ENCODE measurements around the gene EHMT2.
"Not testable (repeated sequence)": the region's sequence is repeated elsewhere in the genome, so short reads cannot be mapped to it uniquely, and the experiment has no call there.

EHMT2 gene

DNA sequence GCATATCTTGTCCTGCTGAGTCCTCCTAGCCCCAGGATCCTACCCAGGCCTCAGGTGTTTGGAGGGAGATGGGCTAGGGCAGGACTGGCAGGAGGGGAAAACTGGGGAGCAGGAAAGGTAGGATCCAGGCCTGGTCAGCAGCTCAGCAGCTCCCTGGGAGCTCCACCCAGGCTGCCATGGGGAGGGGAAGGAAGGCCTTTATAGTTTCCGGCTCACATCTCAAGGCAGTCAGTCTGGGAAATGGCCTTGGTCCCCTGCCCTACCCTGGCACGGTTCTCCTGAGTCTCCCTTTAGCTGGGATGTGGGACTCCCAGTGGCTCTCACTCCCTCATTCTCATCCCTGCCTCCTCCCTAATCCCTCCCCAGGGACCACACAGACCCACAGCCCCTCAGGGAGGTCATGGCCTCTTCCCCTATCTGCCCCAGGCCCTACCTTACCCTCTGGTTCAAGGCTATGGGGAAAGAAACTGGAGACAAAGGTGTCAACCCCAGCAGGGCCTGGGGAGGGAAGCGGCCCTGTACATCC, 20.3 kb downstream of the EHMT2 start:
- H3K9me3 ChIP-seq (ENCODE audit: control insufficient read depth, insufficient read depth, low read length), result no peaks in the 10 kb centered on the region
- H3K36me3 ChIP-seq (ENCODE audit: insufficient read depth, low read length), result peaks cover 5% of the 10 kb centered on the region; the same call in 1 of the 2 replicates
- H3K9ac ChIP-seq (ENCODE audit: low read depth, low read length), result no peak overlapping the region
- no peaks in the 10 kb centered on the region; the same call in 1 of the 2 replicates for H3K4me1 ChIP-seq (ENCODE audit: insufficient read depth, low read length)

DNA sequence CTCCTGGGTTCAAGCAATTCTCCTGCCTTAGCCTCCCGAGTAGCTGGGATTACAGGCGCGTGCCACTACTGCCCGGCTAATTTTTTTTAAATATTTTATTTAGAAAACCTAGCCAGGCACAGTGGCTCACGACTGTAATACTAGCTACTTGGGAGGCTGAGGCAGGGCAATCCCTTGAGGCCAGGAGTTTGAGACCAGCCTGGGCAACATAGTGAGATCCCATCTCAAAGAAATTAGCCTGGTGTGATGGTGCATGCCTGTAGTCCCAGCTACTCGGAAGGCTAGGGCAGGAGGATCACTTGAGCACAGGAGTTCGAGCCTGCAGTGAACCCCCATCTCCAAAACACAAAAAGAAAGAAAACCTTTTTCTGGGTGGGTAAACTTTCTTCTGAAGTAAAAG, 21.1 kb downstream of the EHMT2 start:
- Histone ChIP-seq H3K36me3 (ENCODE audit: insufficient read depth, low read length) (peaks cover 2% of the 10 kb centered on the region; the same call in 1 of the 2 replicates), H3K4me1 (ENCODE audit: insufficient read depth, low read length) (peaks cover 3% of the 10 kb centered on the region; the same call in 1 of the 2 replicates), H3K9me3 (ENCODE audit: control insufficient read depth, insufficient read depth, low read length) (no peaks in the 10 kb centered on the region), H3K9ac (ENCODE audit: low read depth, low read length) (no peak overlapping the region)

DNA sequence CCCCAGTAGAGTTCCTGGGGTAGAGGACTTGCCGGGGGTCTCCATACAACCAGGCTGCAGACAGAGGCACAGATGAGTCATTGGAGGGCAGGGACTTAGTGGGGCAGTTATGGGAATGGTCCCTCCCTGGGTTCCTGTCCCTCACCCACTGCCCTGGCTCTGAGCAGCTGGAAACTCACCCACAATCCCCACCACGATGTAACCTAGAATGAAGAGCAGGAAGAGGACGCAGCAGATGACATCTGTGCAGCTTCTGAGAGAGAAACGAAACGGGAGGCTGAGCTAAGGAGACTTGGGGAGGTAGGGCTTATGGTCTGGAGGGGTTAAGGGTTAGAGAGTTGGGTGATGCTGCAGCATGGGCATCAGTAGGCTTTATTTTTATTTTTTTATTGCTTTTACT, 21.6 kb downstream of the EHMT2 start:
- Histone ChIP-seq H3K4me1 (ENCODE audit: insufficient read depth, low read length) (peaks cover 8% of the 10 kb centered on the region; the same call in 1 of the 2 replicates), H3K9ac (ENCODE audit: low read depth, low read length) (no peak overlapping the region), H3K9me3 (ENCODE audit: control insufficient read depth, insufficient read depth, low read length) (no peaks in the 10 kb centered on the region), H3K36me3 (ENCODE audit: insufficient read depth, low read length) (no peaks in the 10 kb centered on the region)

DNA sequence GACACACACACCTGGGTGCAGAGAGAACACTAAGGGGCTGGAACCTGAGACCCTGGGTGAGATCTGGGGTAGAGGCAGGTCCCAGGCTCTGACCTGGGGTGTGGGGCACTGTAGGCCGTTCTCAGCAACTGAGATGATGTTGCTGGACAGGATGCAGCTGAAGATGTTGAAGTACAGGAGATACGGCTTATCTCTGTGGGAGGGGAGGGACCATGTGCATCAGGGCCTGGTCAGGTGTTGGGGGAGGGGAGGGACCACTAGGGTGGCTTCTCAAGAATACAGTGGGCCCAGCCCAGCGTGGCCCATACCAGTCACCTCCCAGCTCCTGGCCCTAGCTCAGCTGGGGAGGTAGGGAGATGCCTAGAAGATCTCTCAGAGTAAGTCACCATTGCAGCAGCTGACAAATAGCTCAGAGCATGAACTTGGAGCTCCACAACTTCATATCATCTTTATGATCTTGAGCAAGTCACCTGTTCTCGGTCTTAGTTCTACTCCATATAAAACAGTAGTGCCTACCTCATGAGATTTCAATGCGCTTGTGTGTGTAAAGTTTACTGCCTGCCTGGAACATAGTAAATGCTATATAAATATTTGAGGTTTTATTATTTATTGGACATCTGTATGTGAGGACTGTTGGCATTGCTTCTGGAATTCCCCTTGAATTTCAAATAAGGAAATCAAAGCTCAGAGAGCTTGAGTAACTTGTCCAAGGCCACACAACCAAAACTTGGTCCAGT, 22.5 kb downstream of the EHMT2 start:
- H3K9me3 ChIP-seq (ENCODE audit: control insufficient read depth, insufficient read depth, low read length), result no peaks in the 10 kb centered on the region
- H3K9ac ChIP-seq (ENCODE audit: low read depth, low read length), result no peak overlapping the region
- no peaks in the 10 kb centered on the region for H3K36me3 ChIP-seq (ENCODE audit: insufficient read depth, low read length)
- H3K4me1 ChIP-seq (ENCODE audit: insufficient read depth, low read length), result peaks cover 10% of the 10 kb centered on the region; the same call in 1 of the 2 replicates

DNA sequence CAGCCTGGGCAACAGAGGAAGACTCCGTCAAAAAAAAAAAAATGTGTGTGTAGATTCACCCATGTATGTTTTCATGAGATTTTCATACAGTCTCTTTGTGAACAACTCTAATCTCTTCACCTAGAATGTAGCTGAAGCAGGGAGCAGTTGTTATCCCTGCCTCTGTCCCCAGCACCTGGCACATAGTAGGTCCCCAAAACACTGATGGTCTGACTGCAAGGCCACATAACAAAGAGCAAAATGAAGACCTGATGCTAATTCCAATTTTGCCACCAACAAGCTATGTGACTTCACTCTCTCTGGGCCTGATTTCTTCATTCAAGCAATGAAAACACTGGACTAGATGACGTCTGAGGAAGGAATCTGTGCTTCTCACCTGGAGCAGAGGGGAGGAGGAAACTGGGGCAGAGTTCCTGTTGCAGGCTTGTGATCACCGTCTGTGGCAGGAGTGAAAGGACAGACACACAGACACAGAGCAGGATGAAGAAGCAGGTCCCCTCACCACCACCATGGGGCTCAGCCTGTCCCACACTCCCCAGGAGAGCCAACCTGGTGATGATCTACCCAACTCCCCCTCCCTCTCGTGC, 23.3 kb downstream of the EHMT2 start:
- Histone ChIP-seq H3K36me3 (ENCODE audit: insufficient read depth, low read length) (no peaks in the 10 kb centered on the region), H3K9me3 (ENCODE audit: control insufficient read depth, insufficient read depth, low read length) (no peaks in the 10 kb centered on the region), H3K4me1 (ENCODE audit: insufficient read depth, low read length) (peaks cover 10% of the 10 kb centered on the region; the same call in 1 of the 2 replicates), H3K9ac (ENCODE audit: low read depth, low read length) (no peak overlapping the region)

DNA sequence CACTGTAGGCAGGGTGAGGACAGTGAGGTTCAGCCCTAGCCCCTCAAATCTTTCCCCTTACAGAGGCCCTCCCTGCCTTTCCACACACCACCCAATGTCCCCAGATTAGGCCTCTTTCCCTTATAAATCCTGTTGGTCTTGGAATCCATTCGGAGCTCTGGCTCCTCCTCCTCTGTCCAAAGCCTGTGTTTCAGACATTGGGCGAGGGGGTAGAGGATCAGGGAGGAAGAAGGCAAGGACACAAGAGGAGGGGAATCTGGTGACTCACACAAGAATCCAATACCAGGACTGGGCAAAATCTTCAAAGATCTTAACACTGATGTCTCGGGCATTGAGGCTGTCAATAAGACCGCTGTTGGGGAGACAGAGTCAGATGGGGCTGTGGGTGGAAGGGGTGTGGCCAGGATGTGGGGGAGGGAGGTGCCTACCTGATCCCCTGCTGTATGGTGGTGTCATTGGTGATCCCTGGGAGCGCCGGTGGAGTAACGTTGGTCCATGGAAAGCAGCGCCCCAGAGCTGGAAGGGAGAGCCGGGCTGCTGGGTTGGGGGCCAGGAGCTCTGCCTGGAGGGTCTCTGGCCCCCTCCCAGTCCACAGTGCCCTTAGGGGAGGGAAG, 26.3 kb downstream of the EHMT2 start:
- Histone ChIP-seq H3K9me3 (ENCODE audit: control insufficient read depth, insufficient read depth, low read length) (no peaks in the 10 kb centered on the region), H3K4me1 (ENCODE audit: insufficient read depth, low read length) (peaks cover 10% of the 10 kb centered on the region; the same call in 1 of the 2 replicates), H3K9ac (ENCODE audit: low read depth, low read length) (no peak overlapping the region; the same call in 1 of the 2 replicates), H3K36me3 (ENCODE audit: insufficient read depth, low read length) (no peaks in the 10 kb centered on the region)

DNA sequence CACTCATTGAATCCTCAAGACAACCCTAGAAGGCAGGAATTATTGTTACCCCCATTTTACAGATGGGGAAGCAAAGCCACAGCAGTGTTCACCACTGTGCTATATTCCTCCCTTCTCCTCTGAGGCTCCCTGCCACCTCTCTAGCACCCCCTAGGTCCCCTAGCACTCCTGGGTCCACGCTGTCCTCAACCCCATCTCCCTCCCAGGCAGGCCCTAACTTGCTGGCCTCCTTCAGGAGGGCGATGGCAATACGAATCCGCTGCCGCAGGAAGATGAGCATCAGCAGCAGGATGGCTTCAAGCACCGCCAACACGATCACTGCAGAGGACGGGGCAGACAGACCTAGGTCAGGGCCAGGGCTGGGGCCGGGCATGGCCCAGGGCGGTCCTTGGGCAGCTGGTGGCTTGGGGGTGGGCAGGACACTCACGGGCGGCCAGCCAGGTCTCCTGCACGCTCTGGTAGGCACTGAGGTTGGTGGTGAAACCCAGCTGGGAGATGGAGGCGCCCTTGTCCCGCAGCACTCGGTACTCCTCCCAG, 27.0 kb downstream of the EHMT2 start:
- Histone ChIP-seq H3K9me3 (ENCODE audit: control insufficient read depth, insufficient read depth, low read length) (no peaks in the 10 kb centered on the region), H3K9ac (ENCODE audit: low read depth, low read length) (no peak overlapping the region), H3K36me3 (ENCODE audit: insufficient read depth, low read length) (no peaks in the 10 kb centered on the region), H3K4me1 (ENCODE audit: insufficient read depth, low read length) (peaks cover 10% of the 10 kb centered on the region; the same call in 1 of the 2 replicates)

DNA sequence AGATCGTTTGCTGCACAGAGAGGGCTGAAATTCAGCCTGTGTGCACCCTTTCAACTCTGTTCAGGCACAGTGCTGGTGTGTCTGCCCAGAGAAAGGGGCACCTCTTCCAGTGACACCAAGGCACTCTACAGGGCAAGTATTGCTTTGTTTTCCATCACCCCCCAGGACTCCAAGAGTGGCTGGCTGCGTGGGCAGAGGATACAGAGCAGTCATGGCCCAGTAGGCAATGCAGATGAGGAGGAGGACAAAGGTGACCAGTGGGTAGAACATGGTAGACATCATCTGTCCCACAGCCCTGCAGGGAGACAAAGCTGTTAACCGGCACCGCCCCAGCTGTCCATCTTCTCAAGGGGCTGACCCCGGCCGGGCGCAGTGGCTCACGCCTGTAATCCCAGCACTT, 28.2 kb downstream of the EHMT2 start:
- no peaks in the 10 kb centered on the region for H3K9me3 ChIP-seq (ENCODE audit: control insufficient read depth, insufficient read depth, low read length)
- no peak overlapping the region for H3K9ac ChIP-seq (ENCODE audit: low read depth, low read length)
- no peaks in the 10 kb centered on the region for H3K36me3 ChIP-seq (ENCODE audit: insufficient read depth, low read length)
- H3K4me1 ChIP-seq (ENCODE audit: insufficient read depth, low read length), result peaks cover 10% of the 10 kb centered on the region; the same call in 1 of the 2 replicates

DNA sequence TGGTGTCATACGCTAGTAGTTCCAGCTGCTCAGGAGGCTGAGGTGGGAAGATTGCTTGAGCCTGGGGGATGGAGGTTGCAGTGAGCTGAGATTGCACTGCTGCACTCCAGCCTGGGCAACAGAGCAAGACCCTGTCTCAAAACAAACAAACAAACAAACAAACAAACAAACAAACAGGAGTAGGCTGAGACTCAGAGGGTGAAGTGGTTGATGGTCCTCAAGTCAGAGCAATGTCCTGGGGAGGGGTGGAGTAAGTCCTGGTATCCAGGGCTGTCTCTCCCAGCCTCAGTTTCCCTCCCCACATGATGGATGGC, 28.9 kb downstream of the EHMT2 start:
- not testable (repeated sequence) for H3K9me3 ChIP-seq (ENCODE audit: control insufficient read depth, insufficient read depth, low read length); H3K4me1 ChIP-seq (ENCODE audit: insufficient read depth, low read length); H3K36me3 ChIP-seq (ENCODE audit: insufficient read depth, low read length); H3K9ac ChIP-seq (ENCODE audit: low read depth, low read length)

DNA sequence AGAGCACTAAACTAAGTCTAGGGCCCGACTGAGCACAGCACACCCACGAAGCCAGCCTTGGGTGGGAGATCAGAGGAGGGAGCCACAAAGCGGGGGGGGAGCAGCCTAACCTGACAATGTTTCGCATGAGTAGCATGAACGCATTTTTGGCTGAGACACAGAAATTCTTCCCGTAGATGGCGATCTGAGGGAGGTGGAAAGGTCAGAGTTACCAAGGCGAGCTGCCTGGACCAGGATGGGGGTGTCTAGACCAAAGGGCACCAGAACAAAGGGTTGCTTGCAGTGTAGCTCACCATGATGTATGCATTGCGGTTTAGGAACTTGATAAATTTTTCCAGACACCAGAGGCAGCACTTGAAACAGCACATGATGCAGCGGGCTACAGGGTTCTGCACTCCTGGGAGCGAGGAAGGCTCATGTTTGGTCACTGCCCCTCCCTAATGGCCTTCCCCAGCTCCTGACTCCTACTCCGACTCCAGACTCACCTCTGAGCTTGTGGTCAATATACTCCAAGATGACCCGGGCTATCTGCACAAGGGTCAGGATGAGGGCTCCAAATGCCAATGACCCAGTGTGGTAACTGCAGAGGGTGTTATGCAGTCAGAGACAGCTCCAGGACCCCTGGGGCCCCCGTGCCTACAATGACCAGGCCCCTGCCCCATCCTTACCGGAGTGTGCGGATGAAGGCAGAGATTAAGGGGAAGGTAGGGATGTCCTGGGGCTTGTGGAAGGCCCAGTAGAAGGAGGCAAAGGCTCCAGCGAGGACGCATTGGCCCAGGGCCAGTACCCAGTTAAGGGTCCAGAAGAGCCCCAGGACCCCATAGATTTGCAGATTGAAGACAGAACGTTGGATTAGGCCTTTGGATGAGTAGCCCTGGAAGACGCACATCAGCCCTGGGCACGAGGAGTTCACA, 32.0 kb downstream of the EHMT2 start:
- no peak overlapping the region for H3K9ac ChIP-seq (ENCODE audit: low read depth, low read length)
- H3K9me3 ChIP-seq (ENCODE audit: control insufficient read depth, insufficient read depth, low read length), result no peaks in the 10 kb centered on the region
- no peaks in the 10 kb centered on the region for H3K4me1 ChIP-seq (ENCODE audit: insufficient read depth, low read length)
- no peaks in the 10 kb centered on the region for H3K36me3 ChIP-seq (ENCODE audit: insufficient read depth, low read length)

DNA sequence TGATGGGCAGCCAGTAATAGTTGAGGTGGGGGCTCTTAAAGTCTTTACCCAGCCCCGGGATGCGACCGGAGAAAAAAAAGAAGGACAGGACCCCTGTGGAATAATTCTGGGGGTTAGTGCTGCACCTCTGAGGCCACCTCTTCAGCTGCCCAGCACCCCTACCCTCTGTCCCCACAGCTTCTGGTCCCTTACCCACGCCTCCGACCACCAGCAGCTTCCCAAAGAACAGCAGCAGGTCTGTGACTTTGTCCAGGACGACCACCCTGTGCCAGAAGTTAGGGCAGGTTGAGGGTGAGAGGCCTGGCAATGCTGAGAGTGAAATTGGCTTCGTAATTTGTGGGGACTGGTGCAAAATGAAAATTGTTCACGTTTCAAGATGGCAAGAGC, 32.7 kb downstream of the EHMT2 start:
- H3K9ac ChIP-seq (ENCODE audit: low read depth, low read length), result no peak overlapping the region
- H3K36me3 ChIP-seq (ENCODE audit: insufficient read depth, low read length), result no peaks in the 10 kb centered on the region
- no peaks in the 10 kb centered on the region for H3K4me1 ChIP-seq (ENCODE audit: insufficient read depth, low read length)
- H3K9me3 ChIP-seq (ENCODE audit: control insufficient read depth, insufficient read depth, low read length), result no peaks in the 10 kb centered on the region

DNA sequence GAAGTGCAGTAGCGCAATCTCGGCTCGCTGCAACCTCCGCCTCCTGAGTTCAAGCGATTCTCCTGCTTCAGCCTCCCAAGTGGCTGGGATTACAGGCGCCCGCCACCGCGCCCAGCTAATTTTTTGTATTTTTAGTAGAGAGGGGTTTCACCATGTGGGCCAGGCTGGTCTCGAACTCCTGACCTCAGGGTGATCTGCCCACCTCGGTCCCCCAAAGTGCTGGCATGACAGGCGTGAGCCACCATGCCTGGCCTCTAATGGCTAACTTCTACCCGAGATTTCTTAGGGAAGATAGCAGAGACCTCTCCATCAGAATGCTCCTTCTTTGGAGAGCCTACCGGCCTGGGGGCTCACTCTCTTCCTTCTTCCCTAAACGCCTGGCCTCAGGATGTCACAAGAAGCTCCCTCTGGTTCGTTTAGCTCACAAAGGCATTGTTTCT, 33.4 kb downstream of the EHMT2 start:
- H3K9ac ChIP-seq (ENCODE audit: low read depth, low read length), result peak overlapping the region; percentile 55; the same call in 1 of the 2 replicates
- H3K36me3 ChIP-seq (ENCODE audit: insufficient read depth, low read length); H3K9me3 ChIP-seq (ENCODE audit: control insufficient read depth, insufficient read depth, low read length); H3K4me1 ChIP-seq (ENCODE audit: insufficient read depth, low read length): not testable (repeated sequence)

DNA sequence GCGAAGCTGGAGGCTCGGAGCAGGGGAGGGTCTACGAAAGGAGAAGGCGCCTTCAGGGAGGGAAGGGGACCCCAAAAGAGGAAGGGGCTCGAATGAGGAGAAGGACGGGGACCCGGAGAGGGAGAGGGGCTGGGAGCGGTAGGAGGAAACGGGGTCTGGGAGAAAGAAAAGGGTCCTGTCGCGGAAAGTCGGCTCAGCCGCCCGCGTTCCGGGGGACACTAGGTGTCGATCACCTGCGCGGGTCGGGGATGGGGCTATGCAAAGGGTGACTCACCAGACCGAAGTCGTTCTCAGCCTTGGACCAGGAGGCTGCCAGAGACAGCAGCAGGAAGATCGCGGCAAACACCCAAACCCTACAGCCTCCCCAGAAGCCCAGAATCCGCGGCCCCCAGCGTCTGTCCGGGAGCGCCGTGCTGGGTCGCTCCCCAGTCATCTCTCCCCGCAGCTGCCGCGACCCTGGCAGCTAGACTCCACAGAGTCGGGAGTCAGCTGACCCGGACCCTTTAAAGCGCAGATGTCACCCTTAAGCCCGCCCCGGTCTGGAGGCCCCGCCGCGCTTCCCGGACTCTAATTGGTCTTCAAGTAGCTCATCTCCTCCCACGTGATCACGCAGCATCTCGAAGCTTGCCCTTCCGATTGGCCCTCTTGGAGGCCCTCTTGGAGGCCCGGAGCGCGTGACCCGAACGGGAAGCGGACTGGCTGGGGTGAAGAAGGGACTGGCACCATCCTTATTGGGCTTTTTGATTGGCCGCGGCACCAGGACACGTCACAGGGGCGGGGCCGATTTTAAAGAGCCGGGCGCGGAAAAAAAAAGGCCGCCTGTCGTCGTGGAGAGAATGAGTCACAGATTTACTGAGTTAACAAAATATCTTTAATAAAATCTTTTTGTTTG, 34.9 kb downstream of the EHMT2 start, which contains the start of gene NEU1:
Gene NEU1, minus strand, starts transcription at position 478 of the 892 bp plus-strand sequence. Its CDS starts 45 bp downstream, at position 433.
- Histone ChIP-seq H3K9ac (ENCODE audit: low read depth, low read length) (peak within 1 kb of the TSS; percentile 68), H3K9me3 (ENCODE audit: control insufficient read depth, insufficient read depth, low read length) (no peaks in the 10 kb centered on the region), H3K36me3 (ENCODE audit: insufficient read depth, low read length) (no peaks in the 10 kb centered on the region; the same call in 1 of the 2 replicates), H3K4me1 (ENCODE audit: insufficient read depth, low read length) (no peaks in the 10 kb centered on the region)
